SU-DHL-6 (cell line): ENCODE data around the gene ADGRD1.

Experiments
- CTCF ChIP-seq: fragments of 200-600 bp; sonication (generic); IDR thresholded peaks from one replicate; pipeline ENCODE4 v1.5.1; 2017; ENCODE audit warnings: antibody characterized with exemption, mild to moderate bottlenecking, low read length, moderate library complexity; ENCODE audit not compliant: insufficient read depth, poor library complexity, severe bottlenecking
- EZH2phosphoT487 ChIP-seq: fragments of 200-600 bp; sonication (generic), shearing (Covaris generic); conservative IDR thresholded peaks from 2 replicates; pipeline ENCODE4 v1.6.1; 2018; ENCODE audit warnings: mild to moderate bottlenecking, antibody characterized with exemption, low read length, moderate library complexity, mixed read lengths

- TF ChIP-seq CTCF (no peak), EZH2phosphoT487 (no peak)
Observed at GRCh38 chr12:131097202-131098177, 143.8 kb downstream of the ADGRD1 start.
